Measurements from ENCODE around the gene UNC93A.
A peak's percentile ranks its signal among the peaks of the same experiment; 100 is the strongest.
"Not testable (repeated sequence)": the region's sequence is repeated elsewhere in the genome, so short reads cannot be mapped to it uniquely, and the experiment has no call there.

Gene UNC93A

DNA sequence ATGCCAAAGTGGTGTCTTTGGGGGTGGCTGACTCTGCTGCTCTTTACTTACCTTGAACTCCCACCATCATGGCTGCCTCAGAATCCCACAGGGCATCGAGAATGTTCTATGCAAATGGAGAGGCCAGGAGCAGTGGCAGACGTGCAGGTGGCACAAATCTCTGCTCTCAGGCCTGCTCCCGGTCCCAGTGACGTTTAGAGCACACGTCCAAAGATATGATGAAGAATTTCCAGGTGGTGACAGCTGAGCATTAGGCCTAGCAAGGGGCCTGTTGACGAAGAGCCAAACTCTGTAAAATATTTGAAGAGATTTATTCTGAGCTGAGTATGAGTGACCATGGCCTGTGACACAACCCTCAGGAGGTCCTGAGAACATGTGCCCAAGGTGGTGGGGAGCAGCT lies 19.0 kb upstream of the UNC93A start:
- no peak for ATAC-seq

DNA sequence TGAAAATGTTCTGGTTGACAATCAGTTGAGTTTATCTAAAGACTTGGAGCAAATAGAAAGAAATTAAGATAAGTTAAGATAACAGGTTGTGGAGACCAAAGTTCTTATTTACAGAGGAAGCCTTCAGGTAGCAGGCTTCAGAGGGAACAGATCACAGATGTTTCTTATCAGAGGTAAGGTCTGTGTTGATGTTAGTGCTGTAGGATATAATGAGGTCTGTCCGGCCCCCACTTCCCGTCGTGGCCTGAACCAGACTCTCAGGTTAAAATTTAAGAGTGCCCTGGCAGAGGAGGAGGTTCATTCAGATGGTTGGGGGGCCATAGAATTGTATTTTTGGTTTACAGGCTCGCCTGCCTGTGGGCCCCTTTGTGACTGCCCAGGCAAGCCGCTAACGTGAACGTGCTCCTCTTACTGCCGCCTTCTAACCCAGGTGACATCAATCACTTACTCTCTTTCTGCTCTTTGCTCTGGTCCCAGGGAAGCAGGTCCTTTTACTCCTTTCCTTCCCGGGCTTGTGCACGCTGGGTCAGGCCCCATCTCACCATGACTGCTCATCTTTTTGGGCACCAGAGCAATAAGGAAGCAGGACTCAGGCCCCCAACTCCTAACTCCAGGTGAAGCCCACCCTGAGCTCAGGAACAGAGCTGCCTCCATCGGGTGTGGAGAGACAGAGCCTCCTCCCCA lies 18.3 kb upstream of the UNC93A start:
- ATAC-seq: no peak

DNA sequence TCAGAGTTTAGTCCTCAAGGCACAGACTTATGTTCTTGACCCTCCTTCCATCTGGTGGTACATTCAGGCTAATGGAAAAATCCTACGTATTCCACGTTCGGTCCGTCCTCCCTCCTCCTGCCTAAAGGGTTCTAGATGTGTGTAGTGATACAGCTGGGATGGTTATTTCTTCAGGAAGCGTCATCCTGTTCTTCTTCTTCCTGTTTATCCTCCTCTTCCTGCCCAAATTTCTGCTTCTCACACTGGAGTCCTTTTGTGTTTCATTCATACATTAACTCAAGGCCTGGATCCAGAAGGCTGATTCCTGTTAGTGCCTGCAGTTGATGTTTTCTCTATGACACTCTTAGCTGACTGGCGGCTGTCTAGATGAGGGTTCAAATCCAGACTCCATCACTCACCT lies 16.8 kb upstream of the UNC93A start:
- ATAC-seq: no peak

- no peak for ATAC-seq
Observed at GRCh38 chr6:167275001-167275400, 16.1 kb upstream of the UNC93A start.

DNA sequence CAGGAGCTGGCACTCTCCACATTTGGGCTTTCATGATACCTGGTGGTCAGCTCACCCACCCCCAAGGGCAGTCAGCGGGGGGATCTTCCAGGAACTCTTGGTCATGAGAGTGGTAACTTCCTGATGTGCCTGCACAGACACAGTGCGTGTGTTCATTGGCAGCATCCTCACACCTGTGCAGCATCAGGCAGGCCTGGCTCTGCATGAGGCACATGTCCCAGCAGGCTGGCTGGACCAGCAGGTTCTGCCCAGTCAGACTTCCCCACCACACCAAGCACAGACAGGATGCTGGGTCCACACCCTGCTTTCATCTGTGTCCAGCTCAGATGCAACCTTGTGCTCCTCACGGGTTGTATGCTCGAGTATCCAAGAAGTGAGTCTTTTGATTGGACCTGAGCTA lies 15.7 kb upstream of the UNC93A start:
- no peak for ATAC-seq

- ATAC-seq: no peak
Observed at GRCh38 chr6:167276772-167277533, 14.2 kb upstream of the UNC93A start.

DNA sequence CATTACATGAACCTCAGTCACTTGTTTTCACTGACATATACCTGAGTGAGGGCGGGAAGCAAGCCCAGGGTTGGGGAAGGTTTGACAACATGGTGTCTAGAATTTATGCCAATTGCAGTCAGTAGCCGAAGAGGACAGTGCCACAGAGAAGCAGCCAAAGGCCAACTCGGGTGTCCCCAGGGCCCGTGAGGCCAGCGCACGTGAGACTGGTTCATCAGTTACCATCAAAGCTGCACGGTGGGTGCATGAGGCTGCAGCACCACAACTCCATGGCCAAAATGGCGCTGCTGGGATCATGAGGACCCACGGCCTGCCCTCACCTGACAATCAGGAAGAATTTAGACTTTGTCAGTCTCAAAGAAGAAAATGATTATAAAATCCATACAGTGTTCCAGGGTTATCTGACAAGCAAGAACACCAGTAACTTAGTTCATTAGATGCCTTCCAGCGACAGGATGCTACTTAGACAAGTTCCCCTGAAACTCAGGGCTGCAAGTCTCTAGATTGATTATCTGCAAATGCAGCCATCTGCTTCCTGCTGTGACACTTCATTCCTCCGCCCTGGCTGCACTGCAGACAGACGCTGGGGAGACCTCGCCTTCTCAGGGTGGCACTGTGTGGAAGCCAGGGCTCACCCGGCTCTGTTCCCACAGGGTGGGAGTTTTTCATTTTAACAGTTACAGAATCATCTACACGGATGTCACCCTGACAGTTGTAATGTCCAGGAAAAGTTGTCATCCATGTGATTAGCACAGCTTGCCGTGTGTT lies 12.8 kb upstream of the UNC93A start:
- not testable (repeated sequence) for ATAC-seq

- no peak for ATAC-seq
Observed at GRCh38 chr6:167279766-167280446, 11.2 kb upstream of the UNC93A start.

DNA sequence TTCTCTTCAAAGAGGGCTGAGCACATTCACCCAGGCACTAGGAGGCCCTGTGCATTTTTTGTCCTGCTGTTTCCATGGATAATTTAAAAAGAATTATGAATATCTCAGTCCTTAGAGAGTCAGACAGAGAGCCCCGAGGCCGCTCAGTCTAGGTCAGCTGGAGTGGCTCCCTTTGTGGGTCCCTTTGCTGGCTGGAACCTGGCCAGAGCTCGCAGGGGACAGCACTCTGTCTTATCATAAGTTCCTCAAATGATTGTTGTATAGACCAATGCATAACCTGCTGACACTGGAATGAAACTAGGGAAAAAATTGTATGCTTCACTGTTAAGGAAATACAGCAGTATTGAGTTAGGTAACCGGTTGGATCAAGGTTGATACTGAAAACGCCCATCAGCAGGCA lies 10.6 kb upstream of the UNC93A start:
- not testable (repeated sequence) for ATAC-seq

- ATAC-seq: no peak
Observed at GRCh38 chr6:167282165-167282564, 8.9 kb upstream of the UNC93A start.

DNA sequence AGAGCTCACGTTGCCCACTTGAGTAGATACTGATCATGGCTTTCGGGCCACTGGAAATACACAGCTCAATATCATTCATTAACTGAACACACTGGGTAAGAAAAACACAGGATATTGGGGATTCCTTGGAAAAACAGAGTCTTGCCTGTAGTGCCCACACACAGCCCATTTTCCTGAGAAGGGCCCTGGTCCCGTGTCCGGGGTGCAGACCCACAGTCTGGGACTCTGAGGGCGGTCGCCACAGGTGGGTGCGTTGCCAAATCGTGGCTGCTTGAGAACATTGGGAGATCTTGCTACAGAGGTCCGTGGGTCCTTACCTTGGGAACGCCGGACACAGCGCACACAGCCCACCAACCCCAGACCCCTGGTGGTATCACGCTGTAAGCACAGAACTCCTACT lies 6.5 kb upstream of the UNC93A start:
- not testable (repeated sequence) for ATAC-seq

DNA sequence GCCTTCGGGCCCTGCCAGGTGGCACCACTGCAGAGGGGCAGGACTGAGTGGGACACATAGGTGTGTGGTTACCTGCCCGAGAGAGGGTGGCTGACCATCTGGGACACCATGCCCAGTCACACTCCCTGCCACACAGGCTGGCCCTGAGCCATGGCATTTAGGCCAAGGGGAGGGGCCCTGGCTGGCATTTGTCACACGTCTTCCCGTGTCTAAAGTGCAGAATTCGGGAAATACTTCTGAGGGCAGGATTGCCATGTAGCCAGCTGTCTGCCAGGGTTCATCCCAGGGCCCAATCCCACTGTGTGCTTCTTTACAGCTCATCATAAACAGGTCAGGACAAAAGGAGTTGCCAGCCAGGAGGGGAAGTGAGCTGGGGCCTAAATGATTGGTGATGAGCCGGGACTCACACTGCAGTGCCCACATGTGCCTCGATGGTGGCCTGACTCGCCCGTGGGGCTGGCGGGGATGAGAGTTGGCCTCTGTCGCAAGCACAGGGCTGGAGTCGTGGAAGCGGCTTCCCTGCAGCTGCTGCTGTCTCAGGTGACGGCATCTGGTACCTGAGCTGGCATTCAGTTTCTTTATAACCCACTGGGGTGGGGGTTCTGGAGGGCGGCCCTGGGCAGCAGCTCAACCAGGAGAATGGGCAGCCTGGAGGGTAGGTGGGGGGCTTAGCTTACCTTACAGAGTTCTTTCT lies 5.9 kb upstream of the UNC93A start:
- no peak for ATAC-seq

DNA sequence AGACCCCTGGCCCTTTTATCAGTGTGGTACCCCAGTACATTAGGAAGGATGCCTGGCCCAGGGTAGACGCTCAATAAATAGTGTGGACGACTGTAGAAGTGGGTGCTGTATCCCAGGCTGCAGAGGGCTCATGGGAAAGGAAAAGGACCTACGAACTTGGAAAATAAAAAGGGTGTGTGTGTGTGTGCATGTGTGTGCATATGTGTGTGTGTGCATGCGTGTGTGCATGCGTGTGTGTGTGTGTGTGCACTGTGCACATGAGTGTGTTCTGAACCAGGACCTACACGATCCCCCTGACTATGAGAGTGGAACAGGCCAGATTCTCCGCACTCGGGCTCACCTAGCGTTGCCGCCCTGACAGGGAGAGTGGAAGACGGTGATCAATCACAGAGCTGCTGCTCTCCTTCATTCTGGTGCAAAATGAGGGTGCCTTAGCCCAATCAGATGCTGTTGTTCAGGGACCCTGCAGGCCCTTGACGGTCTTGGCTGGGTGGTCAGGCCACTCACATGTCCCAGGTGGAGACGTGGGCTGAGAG lies 3.5 kb upstream of the UNC93A start:
- no peak for ATAC-seq

DNA sequence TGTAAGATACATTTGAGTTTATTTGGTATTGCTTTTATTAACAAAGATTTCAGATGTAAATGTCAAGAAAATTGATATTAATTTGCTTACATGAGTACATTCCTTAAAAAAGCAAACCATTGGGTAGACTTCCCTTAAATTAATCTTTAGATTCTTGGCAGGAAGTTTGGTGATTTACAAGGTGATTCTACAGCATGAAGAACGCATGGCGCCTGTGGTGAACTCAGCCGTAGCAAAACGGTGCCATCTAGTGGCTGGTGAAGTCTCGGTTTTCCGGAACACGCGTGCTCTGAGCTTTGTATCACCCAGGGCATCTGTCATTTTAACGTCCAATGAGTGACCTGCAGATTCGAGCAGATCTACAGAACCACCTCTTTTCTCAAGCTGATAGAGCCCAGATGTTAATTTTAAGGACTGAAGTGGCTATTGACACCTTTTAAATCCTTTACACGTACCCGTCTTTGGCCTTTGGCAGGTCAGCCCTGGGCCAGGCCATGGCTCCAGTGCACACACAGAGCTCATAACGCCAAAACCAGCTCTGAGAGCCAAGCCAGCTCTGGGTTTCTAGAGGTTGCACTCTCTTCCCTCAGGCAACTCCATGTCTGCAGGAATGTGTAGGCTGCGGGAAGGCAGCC lies 2.4 kb upstream of the UNC93A start:
- peak; percentile 64 to 76 for ATAC-seq

GRCh38 chr6:167289291-167289690 lies 1.8 kb upstream of the UNC93A start:
- ATAC-seq: not testable (repeated sequence)

DNA sequence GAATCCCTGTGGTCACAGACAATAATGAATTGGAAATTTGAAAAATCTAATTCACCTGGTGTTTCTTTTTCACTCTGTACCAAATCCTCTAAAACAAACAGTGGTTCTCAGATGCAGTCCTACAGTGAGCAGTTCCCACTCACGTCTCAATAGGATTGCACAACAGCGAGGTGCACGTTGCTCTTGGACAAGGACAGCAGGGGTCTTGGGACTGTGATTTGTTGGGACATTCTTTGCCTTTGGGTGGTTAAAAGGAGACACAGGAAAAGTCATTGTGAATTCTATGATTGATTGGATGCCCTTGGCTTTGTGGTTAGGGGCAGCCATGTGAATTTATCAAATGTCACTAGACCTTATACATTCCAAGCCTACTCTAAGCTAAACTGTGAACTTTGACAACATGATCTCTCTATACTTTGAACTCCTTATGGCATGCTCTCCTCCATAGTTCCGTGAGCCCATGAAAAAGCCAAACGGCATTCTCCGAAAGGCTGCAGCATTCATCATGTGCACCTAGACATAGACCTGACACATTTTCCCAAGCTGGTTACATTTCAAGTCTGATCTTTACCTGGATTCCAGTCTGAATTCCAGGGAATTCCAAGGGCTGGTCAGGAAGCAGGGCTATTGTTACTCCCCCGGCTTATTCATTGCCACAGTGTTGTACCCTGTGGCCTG lies 647 bp downstream of the UNC93A start:
- ATAC-seq: no peak

DNA sequence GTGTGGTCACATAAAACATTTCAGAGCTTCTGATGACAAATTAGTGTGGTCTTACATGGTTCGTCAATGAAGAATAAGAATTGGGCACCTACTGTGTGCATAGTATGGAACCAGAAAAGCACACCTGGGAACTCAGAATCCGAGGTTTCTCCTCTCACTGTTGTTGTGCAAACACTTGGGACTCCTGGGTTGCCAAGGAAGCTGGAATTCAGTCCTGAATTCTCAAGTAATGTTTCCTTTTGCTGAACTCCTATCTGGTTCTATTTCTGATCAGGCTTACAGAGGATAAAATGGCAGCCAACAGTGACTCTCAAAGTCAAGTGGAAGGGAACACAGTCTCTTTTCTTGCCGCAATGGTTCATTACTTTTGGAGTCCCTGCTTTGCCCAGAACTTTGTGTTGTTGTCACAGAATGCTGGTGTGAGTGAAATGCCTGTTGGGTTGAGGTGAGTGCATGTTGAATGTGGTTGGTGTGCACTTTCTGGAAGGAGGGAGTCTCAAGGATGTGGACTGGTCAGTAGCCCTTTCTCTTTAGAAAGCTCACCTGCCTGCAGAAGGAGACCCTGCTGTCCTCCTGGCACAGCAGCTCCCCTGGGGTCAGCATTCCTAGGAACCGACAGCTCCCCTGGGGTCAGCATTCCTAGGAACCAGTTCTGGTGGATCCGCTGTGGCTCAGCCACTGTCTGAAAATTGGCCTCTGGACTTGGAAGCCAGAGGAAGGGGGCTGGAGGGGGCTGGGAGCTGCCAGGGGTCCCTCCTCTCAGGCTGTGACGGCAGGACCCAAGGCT lies 1.4 kb downstream of the UNC93A start:
- no peak for ATAC-seq

- ATAC-seq: no peak
Observed at GRCh38 chr6:167293088-167293589, 2.0 kb downstream of the UNC93A start.

DNA sequence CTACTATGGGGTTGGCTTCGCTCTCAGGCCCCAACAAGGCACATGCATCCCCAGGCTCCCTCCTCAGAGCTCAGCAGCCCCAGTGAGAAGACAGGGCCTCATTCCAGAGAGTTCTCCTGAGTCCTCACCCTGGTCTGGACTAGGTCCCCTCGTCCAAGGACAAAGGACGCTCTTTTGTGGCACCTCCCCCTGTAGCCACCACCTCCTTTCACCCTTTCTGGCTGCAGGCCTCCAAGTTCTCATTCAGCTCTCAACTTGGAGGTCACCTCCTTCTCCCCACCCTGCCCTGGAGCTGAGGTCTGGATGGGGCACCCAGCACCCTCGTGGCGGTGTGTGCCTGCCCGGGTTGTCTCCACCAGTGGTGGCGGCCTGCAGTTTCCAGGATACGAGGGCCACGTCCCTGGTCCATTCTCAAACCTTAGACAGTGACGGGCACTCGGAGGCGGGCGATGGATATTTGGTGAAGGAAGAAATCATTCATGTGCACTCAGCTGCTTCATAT lies 2.5 kb downstream of the UNC93A start:
- no peak for ATAC-seq

DNA sequence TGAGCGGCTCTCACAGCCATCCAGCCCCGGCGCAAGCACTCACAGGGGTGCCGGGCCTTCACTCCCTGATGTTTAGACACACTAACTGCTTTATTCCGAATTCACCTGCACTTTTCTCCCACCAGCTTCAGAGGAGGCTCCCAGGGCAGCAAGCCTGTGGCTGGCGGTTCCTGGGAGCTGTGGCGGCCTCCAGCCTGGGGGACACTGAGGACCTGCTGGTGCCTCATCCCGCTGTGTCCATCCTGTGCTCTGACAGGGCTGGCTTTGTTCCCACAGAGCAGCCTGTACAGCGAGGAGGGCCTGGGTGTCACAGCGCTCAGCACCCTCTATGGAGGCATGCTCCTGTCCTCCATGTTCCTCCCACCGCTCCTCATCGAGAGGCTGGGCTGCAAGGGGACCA lies 3.1 kb downstream of the UNC93A start:
- ATAC-seq: no peak
